GM21360 (cell line): ENCODE results near the gene SYCN.

Source experiments
- ATAC-seq: cut with Tn5 transposase; IDR thresholded peaks from one replicate; pipeline ENCODE4 v1.9.1; 2021; ENCODE audit warnings: mild to moderate bottlenecking, moderate library complexity; ENCODE audit not compliant: unreplicated experiment

The SYCN gene

DNA sequence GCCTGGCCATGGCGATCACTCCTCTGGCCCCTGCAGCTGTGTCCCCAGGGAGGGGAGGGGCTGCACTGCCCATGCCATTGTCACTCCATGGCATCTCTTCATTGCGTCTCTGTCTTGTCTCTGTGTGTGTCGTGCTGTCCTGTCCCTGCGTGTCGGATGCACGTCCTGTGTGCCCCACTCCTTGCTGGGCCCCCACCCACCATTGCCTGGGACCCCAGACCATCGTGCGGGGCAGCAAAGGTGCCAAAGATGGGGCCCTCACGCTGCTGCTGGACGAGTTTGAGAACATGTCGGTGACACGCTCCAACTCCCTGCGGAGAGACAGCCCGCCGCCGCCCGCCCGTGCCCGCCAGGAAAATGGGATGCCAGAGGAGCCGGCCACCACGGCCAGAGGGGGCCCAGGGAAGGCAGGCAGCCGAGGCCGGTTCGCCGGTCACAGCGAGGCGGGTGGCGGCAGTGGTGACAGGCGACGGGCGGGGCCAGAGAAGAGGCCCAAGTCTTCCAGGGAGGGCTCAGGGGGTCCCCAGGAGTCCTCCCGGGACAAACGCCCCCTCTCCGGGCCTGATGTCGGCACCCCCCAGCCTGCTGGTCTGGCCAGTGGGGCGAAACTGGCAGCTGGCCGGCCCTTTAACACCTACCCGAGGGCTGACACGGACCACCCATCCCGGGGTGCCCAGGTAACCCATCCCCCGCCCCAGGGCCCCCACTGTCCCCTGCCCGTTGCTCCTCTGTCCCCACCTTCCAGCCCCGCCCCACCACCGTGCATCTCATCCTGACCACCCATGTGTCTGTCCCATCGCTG lies 31.2 kb downstream of the SYCN start:
- ATAC-seq = no peak

DNA sequence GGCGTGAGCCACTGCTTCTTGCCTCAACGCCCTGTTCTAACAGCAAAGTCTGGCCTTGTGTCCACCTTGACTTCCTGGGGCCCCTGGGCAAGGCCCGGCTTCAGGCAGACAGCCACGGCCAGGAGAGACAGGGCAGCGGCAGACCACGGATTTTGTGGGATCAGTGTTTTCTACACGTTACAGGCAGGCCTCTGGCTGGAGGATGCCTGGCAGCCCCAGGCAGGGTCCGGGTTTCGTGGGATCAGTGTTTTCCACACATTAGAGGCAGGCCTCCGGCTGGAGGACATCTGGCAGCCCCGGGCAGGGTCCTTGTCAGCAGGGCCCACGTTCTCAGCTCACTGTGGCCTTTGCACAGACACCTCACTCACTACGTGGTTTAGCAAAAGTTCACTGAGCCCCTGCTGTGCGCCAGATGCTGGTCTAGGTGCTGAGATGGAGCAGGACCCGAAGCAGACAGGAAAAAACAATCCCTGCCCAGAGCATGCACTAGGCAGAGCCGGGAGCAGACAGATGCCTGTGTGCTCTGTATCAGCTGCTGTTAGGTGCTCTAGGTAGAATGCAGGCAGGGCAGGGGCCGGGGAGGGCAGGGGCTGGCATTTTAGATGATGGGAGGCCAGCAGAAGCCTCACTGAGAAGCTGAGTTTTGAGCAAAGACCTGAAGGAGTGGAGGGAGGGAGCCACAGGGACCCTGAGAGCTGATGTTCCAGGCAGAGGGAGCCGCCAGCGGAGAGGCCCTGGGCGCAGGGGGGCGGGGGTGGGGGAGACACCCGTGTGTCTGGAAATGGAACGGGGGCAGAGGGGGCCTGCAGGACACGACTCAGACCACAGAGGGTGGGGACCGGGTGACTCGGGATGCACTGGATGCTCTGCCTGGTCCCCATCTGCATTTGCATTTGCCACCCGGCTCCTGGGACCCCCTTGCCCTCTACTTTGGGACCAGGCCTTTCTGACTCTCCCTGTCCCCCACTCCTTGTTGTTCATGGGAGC lies 32.3 kb downstream of the SYCN start:
- no peak for ATAC-seq

DNA sequence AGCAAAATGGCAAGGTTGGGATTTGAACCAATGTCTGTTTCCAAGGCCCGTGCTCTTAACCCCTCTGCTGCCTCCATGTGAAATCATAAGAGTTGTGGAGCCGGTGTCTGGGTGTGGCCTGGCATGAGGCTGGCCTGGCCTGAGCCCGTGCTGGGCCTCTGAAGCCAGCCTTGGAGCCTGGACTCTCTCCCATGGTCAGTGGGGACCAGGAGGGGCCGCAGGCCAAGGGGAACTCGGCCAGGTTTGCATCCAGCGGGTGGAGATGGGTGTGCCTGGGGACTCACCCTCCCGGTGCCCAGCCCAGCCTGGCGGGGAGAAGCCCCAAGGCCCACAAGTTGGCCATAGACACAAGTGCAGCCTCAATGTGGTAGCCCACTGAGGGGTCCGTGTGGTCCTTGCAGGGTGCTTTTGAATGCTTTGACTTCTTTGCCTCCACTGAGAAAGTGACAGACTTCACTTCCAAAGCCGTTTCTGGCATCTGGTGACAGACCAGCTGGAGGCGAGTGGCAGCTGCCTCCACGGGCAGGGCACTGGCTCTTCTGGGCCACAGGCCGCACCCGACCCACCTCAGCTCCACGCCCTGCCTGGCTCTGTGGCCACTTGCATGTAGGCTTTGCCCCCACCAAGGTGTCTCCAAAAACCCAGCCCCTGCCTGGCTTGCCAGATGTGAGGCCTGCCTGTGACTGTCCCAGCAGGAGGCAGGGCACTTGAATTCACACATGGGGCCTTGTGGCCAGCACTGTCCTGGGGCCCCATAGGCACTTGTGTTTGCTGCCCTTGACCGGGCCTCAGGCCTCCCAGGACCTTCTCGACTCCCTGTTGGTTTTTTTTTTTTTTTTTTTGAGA lies 33.5 kb downstream of the SYCN start:
- no peak for ATAC-seq

DNA sequence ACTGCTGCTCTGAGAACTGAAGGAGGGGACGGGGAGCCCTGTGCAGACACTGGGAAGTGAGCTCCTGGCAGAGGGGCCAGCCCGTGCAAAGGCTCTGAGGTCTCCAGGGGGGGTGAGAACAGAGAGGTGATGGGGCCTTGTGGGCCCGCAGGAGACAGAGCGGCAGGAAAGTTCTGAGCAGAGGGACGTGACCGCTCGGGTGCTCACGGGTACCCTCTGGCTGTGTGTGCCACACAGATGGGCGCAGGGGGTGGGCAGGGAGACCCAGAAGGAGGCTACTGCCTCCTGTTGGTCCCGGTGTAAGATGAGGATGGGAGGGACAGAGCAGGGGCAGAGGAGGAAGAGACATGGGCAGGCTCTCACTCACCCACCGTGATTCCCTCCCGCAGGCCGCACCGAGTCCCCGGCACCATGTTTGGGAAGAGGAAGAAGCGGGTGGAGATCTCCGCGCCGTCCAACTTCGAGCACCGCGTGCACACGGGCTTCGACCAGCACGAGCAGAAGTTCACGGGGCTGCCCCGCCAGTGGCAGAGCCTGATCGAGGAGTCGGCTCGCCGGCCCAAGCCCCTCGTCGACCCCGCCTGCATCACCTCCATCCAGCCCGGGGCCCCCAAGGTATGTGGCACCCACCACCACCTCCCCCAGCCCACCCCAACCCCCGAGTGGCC lies 34.8 kb downstream of the SYCN start:
- no peak for ATAC-seq

DNA sequence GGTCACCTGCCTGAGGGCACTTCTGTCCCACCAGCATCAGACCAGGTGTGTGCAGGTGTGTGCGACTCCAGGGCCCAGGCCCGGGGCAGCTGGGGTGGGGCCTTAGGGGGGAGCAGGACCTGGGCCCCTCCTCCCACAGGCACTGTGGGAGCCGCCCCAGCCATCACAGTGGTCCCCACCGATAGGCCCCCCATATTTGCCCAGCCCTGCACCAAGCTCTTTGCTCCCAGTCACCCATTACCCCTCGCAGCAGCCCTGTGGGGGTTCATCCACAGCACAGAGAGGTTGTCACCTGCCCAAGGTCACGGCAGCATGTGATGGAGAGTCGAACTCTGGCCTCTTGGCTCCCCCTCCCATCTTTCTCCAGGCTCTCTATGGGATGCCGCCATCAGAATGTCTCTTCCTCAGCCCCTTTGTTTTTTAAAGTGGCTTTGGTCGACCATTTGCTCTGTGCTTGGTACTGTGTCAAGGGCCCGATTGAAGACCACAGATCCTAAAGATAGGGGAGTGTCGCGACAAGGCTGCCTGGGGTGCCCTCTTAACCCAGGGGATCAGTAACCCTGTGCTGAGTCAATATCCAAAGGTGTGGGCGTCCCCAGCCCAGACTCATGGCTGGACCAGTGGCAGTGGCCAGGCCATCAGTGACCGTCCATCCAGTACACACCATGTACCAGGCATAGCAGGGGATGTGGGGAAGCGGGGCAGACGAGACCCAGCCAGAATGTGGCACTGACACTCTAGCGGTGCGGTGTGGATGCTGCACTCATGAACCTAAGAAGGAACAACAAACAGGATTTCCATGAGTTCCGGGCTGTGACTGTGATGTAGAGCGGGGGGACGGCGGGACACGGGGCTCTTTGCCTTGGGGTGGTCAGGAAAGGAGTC lies 35.6 kb downstream of the SYCN start:
- ATAC-seq = no peak

DNA sequence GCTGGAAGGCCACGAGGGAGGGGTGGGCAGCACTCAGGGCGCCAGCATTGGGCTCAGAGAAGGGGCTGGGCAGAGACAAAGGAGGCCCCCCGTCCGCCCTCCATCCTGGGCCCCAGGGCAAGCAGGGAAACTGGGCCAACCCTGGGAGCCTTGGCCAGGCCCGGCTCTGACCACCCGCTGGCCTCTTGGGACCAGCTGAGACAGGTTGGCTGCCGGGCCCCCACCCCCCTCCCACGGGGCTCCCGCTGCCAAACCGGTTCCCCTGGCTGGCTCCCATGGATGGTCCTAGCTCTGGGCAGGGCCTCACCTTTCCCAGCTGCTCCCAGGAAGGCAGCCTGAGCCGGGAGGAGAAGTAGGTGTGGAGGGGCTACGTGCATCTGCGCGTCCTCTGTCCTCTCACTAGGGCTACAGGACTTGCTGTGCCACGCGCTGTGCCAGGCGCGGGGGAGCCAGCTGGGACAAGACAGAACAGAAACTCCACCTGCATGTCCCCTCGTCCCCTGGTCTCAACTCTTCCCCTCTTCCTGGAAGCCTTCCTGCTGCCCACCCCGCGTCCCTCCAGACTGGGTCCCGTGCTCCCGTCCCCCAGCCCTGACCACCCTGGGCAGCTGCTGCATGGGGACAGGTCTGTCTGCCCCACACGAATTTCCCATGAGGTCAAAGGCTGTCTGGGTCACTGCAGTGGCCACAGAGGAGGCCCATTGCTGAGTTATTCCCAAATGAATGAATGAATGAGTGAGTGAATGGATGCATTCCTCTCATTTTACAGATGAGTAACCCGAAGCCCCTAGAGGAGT lies 36.4 kb downstream of the SYCN start:
- no peak for ATAC-seq

DNA sequence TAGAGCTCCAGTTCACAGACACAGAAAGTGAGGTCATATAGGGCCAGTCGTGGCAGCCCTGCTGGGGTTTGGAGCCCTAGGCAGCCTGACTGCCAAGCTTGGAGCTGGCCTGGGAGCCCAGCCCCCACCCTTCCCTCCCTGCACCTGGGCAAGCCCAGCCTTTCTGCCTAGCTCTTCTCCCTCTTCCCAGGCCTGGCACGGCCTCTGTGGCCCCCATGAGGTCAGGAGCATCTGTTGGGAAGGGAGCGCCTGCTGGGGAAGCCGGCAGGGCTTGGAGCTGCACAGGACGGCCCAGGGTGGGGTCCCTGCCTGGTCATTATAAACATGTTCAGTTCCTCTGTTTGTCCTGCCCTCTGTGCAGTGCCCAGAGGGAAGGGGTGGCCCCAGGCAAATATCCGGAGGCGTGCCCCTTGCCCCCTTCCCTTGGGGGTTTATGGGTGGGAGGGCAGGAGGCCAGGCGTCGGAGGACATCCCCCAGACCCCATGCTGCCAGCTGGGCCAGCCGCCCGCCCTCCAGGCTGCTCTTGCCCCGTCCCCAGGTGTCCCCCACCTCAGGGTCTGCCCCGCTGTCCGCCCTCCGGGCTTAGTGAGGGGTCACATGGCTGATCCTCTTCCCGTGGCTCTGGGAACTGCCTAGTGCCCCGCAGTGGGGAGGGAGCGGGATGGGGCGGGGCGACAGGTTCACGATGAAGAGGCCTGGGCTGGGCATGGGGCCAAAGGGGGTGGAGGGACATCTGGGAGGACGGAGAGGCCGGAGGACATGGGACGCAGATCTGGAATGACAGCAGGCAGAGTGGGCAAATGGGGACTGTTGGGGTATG lies 37.3 kb downstream of the SYCN start:
- no peak for ATAC-seq

DNA sequence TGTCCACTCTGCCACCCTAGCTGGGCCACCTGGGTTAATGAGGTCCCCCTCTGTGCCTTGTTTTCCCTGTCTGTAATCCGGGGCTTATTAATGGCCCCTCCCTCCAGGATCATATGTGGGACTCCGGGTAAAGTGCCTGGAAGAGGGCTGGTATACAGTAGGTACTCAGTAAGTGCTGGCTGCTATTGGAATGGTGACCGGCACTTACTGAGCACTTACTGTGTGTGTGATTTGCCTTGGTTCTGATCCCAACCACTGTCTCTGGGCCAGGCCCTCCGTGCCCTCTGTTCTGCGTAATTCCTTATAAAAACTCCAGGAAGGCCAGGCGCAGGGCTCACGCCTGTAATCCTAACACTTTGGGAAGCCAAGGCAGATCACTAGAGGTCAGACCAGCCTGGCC lies 38.2 kb downstream of the SYCN start:
- no peak for ATAC-seq

DNA sequence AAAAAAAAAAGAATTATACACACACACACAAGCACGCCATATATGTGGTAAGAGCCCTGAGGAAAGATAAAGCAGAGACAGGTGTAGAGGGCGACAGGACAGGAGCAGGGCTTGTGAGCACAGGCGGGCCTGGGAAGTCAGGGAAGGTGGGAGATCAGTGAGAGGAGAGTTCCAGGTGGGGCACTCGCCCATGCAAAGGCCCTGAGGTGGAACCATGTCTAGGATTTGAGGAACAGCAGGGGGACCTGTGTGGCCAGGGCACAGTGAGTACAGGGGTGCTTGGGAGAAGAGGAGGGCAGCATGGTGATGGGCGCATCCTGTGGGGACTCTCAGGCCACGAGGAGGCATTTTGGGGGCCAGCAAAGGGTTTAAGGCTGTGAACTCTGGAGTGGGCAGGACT lies 39.8 kb downstream of the SYCN start:
- ATAC-seq = no peak

DNA sequence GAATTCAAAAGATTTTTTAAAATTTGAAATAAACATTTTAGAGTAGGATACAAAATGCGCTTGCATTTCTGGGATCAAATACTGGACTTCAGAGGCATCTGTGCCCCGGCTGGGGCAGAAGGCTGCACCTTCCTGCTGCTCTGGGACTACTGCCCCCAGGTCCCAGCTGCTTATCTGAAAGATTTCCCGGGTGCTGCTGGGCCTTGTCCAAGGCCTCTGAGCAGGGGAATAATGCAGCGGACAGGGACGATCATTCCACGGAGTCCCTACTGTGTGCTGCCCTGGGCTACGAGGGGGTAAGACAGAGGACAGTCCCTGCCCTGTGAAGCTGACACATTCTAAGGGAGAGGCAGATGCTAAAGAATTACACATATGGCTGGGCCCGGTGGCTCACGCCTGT lies 40.4 kb downstream of the SYCN start:
- no peak for ATAC-seq

DNA sequence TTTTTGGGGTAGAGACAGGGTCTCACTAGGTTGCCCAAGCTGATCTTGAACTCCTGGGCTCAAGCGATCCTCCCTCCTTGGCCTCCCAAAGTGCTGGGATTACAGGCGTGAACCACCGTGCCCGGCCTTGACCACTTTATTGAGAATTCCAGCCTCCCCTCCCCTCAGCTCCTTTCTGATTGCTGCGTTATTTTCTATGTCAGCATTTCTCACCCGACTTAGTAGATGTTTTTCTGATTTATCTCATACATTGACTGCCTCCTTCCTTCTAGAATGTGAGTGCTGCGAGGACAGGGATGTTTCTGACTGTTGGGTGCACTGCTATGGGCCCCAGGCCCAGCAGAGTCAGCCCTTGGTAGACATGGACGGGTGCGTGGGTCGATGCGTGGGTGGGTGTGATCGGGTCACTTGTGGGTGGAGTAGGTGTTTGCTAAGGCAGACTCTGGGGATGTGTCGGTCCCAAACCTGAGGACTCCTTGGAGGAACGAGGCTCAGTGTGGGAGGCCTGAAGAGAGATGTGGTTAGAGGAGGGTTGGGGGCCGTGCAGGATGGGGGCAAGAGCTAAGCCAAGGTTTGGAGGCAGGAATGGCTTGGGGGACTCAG lies 41.5 kb downstream of the SYCN start:
- no peak for ATAC-seq

DNA sequence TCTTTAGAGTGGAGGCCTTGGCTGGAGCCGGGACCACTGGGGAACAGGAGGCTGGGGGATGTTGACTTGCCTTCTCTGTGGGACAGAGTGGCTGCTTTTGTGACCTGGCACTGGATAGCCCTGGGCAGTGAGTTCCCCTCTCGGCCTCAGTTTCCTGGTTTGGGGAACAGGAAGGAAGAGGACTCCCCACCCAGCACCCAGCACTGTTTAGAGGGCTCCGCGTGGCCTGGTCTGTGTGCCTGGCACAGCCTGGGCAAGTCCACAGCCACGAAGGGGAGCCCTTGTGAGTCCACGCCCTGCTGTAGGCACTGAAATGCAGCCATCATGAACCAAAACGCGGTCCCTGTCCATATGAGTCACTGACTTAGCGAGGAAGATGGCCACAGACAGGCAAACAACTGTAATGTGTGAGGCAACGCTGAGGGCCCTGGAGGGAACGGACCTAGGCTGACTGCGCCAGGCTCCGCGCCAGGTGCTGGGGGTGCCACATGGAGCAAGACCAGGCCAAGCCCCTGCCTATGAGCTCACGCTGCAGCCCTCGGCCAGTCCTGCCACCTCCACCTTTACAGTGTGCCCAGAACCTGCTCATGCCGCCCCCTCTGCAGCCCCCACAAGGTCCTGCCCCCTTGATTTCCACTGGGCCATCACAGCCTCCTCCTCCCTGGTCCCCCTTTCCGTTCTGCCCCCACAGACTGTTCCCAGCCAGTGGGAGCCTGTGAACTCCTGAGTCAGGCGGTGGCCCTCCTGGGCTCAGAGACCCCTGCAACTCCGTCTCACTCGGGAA lies 43.0 kb downstream of the SYCN start:
- ATAC-seq = no peak

DNA sequence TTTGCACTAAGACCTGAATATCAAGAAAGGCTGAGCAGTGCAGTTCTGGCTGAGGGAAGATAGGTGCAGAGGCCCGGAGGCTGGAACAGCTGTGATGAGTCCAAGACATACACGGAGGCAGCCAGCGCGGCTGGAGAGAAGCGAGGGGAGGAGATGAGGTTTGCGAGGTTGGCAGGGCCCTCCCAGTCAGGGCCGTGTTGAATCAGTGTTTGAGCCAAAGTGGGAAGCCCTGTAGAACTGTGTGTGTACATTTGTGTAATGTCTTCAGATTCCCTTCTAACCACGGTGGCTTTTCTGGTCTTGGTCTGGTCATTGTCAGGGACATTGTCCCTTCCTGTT lies 43.6 kb downstream of the SYCN start:
- ATAC-seq = no peak

DNA sequence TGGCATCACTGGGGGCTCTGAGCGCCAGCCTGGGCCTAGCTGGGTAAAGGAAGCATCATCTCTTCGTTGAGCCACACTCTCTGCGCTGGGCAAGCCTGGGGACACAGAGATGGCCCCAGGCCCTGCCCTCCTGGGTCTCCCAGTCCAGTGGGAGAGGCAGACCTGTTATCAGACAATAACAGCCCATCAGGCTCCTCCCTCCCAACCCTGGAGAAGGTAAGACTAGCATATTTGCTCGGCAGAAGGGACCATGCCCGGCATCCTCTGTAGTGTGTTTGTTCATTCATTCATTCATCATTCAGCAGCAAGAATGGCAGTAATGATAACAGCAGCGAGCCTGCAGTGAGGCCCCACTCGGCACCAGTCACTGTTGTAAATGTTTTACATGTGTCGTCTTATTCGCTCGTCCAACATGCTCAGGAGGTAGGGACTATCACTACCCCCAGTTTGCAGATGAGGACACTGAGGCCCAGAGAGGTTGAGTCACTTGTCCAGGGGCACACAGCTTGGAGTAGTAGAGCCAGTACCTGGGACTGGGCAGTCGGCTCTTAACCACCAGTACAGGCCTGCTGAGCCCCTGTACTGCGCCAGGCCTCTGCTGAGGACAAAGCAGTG lies 45.3 kb downstream of the SYCN start:
- no peak for ATAC-seq

DNA sequence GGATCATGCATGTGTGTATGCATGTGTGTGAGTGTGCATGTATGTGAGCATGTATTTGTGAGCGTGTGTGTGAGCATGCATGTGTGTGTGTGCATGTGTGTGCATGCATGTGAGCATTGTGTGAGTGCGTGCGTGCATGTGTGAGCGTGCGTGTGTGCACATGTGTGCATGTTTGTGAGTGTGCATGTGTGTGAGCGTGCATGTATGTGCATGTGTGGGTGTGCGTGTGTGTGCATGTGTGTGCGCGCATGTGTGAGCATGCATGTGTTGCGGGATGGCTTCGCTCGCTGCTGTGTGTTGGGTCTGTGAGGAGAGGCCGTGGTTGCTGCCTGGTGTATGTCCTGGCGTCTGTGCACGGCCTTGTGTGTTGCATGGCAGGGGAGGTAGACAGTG lies 46.1 kb downstream of the SYCN start:
- ATAC-seq = no peak

DNA sequence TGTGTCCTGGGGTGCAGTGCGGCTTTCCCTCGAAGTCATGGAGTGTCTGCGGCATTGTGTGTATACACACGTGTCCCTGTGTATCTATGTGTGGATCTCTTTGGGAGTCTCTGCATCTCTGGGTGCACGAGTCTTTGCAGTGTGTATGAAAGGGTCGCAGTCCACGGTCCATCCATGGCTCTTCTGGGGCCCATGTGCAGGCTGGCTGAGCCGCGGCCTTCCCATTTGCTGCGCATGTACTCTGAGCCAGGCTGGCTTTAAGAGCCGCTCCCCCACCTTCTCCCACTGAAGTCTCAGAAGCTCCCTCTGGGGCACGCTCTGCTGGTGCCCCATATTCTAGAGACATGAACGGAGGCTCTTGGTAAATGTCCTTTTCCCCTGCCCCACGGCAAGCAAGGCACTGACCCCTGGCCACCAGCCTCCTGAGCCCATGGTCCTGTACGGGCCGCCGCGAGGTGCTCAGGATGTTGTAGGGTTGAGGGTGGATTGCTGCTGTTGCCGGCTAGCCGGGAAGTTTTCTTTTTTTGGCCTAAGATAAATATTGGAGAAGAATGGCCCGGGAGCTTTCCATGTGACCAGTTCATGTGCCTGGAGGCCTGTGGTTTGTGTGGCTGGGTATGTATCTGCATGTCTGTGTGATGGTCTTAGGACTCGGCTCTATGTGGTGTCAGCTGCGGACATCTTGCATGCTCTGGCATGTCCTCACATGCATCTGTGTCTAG lies 46.6 kb downstream of the SYCN start:
- ATAC-seq = no peak
